DMS153 (cell line): ENCODE data around the gene GPR25.
A peak's percentile ranks its signal among the peaks of the same experiment; 100 is the strongest.

Experiments
- DNase-seq: peaks from one replicate; lab custom pipeline; 2025; lab: John Stamatoyannopoulos, UW

Gene GPR25

GRCh38 chr1:200872446-200873115 is at the start of gene GPR25:
Gene GPR25 (plus strand): TSS chr1:200872981. CDS start chr1:200873038, 57 bp downstream.
- no peak for DNase-seq

GRCh38 chr1:200831091-200831490 is 41.7 kb upstream of the GPR25 start:
- DNase-seq, result no peak

- DNase-seq, result no peak
Observed at GRCh38 chr1:200834383-200834782, 38.4 kb upstream of the GPR25 start.

- no peak for DNase-seq
Observed at GRCh38 chr1:200836213-200836612, 36.6 kb upstream of the GPR25 start.

- no peak for DNase-seq
Observed at GRCh38 chr1:200837931-200838571, 34.7 kb upstream of the GPR25 start.

GRCh38 chr1:200838676-200839445 is 33.9 kb upstream of the GPR25 start:
- DNase-seq, result no peak

GRCh38 chr1:200845360-200845759 is 27.4 kb upstream of the GPR25 start:
- DNase-seq, result no peak

GRCh38 chr1:200846398-200846797 is 26.4 kb upstream of the GPR25 start:
- DNase-seq, result no peak

GRCh38 chr1:200849430-200849829 is 23.4 kb upstream of the GPR25 start:
- DNase-seq, result no peak

GRCh38 chr1:200850554-200850953 is 22.2 kb upstream of the GPR25 start:
- DNase-seq, result no peak

- DNase-seq, result no peak
Observed at GRCh38 chr1:200856716-200857357, 15.9 kb upstream of the GPR25 start.

- no peak for DNase-seq
Observed at GRCh38 chr1:200857804-200858203, 15.0 kb upstream of the GPR25 start.

GRCh38 chr1:200861937-200862647 is 10.7 kb upstream of the GPR25 start:
- no peak for DNase-seq

GRCh38 chr1:200862713-200863415 is 9.9 kb upstream of the GPR25 start:
- no peak for DNase-seq

- no peak for DNase-seq
Observed at GRCh38 chr1:200866116-200866515, 6.7 kb upstream of the GPR25 start.

- DNase-seq, result no peak
Observed at GRCh38 chr1:200866521-200866920, 6.3 kb upstream of the GPR25 start.

- no peak for DNase-seq
Observed at GRCh38 chr1:200867018-200867811, 5.6 kb upstream of the GPR25 start.

- DNase-seq, result no peak
Observed at GRCh38 chr1:200869376-200869752, 3.4 kb upstream of the GPR25 start.

- DNase-seq, result no peak
Observed at GRCh38 chr1:200869753-200870391, 2.9 kb upstream of the GPR25 start.

GRCh38 chr1:200873116-200873670 is 412 bp downstream of the GPR25 start:
- peak; percentile 33 for DNase-seq
